Fibroblast of skin of back (primary cell): ENCODE data around the gene HDAC8.

Experiments
- DNase-seq: peaks from one replicate; pipeline ENCODE4 v3.0.0-alpha.2; 2013

HDAC8 gene

DNA sequence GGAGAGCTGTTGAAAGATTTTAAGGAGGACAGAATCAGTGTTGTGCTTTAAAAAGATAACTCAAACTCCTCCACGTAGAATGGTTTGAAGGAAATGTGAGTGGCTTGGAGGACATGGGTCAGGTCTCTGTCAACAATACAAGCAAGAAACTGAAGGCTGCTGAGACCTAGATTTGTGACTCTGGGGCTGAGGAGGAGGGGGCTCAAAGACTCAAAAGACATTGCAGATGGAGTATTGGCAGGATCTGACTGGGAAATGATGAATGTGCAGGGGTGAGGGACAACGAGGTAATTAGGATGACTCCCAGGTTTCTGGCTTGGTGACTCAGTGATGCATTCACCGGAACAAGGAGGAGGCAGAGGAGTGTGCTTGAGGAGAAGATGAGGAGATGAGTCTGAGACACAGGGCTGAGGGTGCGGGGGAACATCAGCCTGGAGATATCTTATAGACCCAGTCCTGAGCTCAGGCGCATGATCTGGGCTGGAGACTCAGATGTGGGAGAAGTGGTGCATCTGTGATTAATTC, 292.3 kb downstream of the HDAC8 start:
- peak; percentile 28 for DNase-seq
